Measurements from ENCODE around the gene SLC47A1.

GRCh38 chr17:19570544-19571062 is 36.9 kb downstream of the SLC47A1 start:
- TF ChIP-seq GATA3 (IDR thresholded peaks at IDR 0.05; ENCODE audit: low read depth, low read length) = no peak
- no peak for TF ChIP-seq GATA2 (IDR thresholded peaks at IDR 0.05; ENCODE audit: low read depth, low read length)

Measured in SH-SY5Y (cell line).